Smooth muscle cell of the coronary artery (primary cell): ENCODE measurements around the gene SPECC1. TPM values are rescaled to one million over a fixed set of nuclear protein-coding genes. Genes with fewer than 3 reads are reported as not detected.

Source experiments
- total RNA-seq: library from RNA; depleted of rRNA; stranded (reverse); fragments of >200 nt; gene quantifications from 2 replicates; pipeline ENCODE4 v1.2.3, GENCODE V29; 2014; ENCODE audit warnings: low replicate concordance

SPECC1 gene, protein sequence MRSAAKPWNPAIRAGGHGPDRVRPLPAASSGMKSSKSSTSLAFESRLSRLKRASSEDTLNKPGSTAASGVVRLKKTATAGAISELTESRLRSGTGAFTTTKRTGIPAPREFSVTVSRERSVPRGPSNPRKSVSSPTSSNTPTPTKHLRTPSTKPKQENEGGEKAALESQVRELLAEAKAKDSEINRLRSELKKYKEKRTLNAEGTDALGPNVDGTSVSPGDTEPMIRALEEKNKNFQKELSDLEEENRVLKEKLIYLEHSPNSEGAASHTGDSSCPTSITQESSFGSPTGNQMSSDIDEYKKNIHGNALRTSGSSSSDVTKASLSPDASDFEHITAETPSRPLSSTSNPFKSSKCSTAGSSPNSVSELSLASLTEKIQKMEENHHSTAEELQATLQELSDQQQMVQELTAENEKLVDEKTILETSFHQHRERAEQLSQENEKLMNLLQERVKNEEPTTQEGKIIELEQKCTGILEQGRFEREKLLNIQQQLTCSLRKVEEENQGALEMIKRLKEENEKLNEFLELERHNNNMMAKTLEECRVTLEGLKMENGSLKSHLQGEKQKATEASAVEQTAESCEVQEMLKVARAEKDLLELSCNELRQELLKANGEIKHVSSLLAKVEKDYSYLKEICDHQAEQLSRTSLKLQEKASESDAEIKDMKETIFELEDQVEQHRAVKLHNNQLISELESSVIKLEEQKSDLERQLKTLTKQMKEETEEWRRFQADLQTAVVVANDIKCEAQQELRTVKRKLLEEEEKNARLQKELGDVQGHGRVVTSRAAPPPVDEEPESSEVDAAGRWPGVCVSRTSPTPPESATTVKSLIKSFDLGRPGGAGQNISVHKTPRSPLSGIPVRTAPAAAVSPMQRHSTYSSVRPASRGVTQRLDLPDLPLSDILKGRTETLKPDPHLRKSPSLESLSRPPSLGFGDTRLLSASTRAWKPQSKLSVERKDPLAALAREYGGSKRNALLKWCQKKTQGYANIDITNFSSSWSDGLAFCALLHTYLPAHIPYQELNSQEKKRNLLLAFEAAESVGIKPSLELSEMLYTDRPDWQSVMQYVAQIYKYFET
- 2.6 and 33.6 TPM in 2 replicates for total RNA-seq

GRCh38 chr17:20009302-20010098 lies at the start of gene SPECC1:
TSS of gene SPECC1 (plus strand) at chr17:20009359. CDS start at chr17:20096652, 87,293 bp downstream.

DNA sequence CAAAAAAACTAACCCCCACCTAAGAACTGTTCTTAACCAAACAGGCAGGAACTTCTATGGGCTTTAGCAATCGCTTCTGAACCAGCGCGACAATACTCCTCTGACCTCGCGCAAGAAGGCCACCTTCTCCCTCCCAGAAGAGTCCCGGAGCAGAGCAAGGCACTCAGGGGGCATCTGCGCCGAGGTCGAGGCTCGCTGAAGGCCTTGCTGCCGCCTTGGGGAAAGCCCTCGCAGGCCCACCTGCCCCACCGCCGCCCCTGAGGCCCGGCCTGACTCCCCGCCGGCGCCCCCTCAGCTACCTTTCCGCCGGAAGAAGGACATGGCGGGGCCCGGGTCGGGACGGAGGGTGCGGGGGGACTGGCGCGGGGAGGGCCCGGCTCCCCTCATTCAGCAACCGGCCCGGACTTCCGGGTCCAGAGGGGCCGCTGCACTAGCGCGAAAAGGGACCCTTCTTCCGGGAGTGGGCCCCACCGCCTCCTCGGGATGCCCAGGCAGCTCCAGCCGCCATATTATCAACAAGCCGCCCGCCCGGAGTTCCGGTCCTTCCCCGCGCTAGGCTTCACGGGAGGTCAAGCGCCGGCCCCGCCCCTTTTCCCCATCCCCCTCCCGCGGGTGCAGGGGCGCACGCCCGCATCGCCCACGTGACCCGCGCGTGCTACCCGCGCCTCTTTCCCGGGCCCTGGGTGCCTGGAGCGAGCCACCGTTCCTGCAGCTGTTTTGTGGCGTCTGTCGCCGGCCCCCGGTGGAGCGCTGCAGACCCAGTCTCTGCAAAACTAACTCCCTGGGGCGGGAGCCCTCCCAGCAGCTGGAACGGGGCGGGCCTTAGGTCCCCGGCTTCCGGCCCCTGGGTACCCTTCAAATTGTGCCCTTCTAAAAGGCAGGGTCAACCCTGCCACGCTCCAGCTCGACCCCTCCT lies 31.6 kb upstream of the SPECC1 start, which contains the start of gene AKAP10:
Gene AKAP10, minus strand, starts transcription at position 536 of the 916 bp plus-strand sequence. Its CDS starts 149 bp downstream, at position 387.

Other genes starting within 250 kb of the SPECC1 start
- gene ULK2, start 141.4 kb upstream of the SPECC1 start, total RNA-seq, result 22.9 and 42.8 TPM in 2 replicates
- gene AKAP10, start 31.5 kb upstream of the SPECC1 start, total RNA-seq, result 14.7 and 15.6 TPM in 2 replicates